GM12872 (cell line): ENCODE measurements around the gene FSTL4.

Experiments used
- CTCF ChIP-seq: IDR thresholded peaks from 3 replicates; pipeline ENCODE4 v1.5.1; 2011; ENCODE audit warnings: low read depth, mild to moderate bottlenecking, low read length, moderate library complexity; ENCODE audit not compliant: insufficient read depth

FSTL4 gene

DNA sequence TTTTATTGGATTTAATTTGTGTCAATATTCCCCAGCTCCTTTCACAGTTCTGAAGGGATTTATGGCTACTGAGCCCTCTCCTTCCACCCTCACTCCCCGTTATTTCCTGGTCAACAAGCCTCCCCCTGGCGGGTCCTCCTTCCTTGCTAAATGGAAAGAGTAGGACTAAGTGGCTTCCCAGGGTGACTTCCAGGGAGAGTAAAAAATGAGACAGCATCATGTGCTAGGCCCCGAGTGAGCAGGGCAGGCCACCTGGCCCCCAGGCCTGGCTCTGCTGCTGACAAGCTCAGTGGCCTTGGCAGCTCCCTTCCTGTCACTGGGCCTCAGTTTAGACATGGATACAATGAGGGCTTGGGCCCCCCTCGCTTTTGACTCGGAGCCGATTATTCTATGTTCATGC is 359.3 kb downstream of the FSTL4 start:
- TF ChIP-seq CTCF, result no peak

DNA sequence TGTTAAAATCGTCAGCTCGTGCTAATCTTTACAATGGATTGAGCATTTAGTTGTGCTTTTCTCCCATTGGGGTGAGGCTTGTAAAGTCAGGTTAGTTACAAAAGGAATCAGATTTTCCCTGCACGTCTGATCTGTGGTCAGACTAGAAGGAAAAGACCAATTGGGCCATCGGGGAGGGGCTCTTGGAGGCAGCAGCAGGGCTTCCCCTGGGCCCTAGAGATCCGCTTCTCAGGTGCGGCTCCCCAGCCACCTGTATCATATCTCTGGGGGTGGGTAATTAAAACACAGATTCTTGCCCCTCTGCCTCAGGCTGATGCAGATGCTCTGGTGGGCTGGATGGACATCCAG is 360.2 kb downstream of the FSTL4 start:
- no peak for TF ChIP-seq CTCF

DNA sequence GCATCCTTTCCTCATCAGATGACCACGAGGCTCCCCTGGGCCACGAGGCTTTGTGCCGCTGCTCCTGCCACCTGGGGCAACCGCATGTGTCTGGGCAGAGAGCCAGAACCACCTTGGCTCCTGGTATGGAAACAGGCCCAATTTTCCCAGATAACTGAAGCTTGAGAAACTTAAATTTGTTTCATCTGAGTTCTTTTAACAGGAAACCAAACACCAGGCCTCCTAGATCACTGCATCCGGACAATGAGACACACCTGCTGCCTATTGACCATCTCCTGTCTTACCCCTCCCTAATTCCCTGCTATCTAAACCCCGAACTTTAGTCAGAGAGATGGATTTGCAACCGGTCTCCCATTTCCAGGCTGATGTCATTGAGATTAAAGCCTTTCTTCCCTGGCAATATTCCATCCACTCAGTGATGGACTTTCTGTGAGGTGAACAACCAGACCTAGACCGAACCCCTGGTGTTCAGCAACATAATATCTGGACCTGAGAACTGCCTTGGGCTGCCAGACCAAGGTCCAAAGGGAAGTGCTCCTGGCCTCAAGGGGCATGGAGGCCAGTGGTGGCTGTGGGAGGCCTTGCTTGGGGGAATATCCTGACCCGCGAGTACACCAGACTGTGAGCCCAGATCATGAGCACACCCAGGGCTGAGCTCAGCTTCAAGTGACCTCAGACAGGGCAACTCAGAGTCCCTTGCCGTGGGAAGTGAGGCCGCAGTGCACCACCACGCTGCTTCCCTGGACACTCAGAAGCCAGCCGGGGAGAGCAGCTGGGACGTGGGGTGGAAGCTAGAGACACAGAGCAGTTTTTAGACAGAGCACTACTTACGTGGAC is 360.8 kb downstream of the FSTL4 start:
- TF ChIP-seq CTCF, result no peak

DNA sequence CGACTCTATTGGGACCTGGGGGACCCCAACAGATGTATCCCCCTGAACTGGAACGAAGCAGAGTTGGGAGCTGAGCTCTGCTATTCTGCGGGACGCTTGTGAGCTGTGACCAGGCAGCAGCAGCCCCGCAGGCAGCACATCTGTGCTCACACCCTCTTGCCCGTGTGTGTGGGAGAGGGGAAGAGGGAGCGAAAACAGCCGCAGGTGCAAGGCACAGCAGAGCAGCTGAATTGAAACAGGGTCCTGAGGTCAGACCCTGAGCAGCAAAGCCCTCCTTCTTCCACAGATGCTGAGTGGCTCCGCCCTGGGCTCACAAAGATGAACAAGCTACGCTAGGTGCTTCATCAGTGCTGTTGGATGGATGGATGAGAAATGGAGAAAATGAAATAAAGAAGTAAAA is 361.8 kb downstream of the FSTL4 start:
- TF ChIP-seq CTCF, result no peak

GRCh38 chr5:133249593-133249992 is 362.7 kb downstream of the FSTL4 start:
- TF ChIP-seq CTCF, result no peak

DNA sequence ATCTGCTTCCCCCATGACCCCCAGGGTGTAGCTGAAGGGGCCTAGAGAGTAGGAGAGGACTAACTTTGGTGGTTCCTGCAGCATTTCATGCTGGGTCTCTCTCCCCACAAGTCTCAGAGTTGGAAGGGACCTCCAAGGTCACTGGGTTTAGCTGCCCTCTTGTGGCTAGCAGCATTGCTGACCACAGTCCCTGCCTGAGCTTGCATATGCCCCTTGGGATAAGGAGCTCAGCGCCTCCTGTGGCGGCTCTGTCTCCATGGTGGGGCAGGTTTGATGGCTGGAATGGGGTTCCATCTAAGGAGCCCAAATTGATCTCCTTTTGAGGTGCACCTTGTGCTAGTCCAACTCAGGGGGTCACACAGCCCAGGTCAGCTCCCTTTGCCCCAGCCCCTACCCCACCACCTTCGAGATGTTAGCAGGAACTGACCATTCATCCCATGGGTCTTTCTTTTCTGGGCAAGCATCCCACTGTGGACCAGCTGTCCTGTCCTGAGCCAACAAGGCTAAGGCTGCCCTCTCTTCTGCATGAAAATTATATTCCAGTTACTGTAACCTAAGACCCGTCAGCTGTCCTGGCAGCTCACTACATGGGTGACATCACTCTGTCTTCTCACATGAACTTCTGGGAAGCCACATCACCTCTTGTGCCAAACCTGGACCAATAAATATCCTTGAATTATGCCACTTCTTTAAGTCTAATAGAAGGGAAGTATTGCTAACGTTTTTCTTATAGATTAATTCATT is 364.3 kb downstream of the FSTL4 start:
- peak; percentile 26; the same call in 1 of the 3 replicates for TF ChIP-seq CTCF

- TF ChIP-seq CTCF, result no peak
Observed at GRCh38 chr5:133247151-133247709, 365.1 kb downstream of the FSTL4 start.
